Activated CD4-positive, alpha-beta T cell treated with anti-CD3 and anti-CD28 coated beads, Interleukin-2, amount 50 U/mL, for 48 hours (primary cell): ENCODE measurements around the gene USP13.
"Not testable (repeated sequence)": the region's sequence is repeated elsewhere in the genome, so short reads cannot be mapped to it uniquely, and the experiment has no call there.

ENCODE experiments used
- DNase-seq, 2 experiments: peaks; one replicate each; pipeline ENCODE4 v3.0.0-alpha.2; 2020

The USP13 gene

GRCh38 chr3:179660872-179661271, 8.0 kb downstream of the USP13 start:
- DNase-seq: no peak

- no peak for DNase-seq
Measured at GRCh38 chr3:179661777-179662176, 8.9 kb downstream of the USP13 start.

- DNase-seq: no peak
Measured at GRCh38 chr3:179663093-179663492, 10.3 kb downstream of the USP13 start.

- DNase-seq: no peak
Measured at GRCh38 chr3:179666030-179666429, 13.2 kb downstream of the USP13 start.

- DNase-seq: no peak
Measured at GRCh38 chr3:179666436-179667035, 13.7 kb downstream of the USP13 start.

- DNase-seq: no peak
Measured at GRCh38 chr3:179668429-179668828, 15.6 kb downstream of the USP13 start.

GRCh38 chr3:179670311-179670710, 17.5 kb downstream of the USP13 start:
- DNase-seq: no peak

GRCh38 chr3:179671309-179671708, 18.5 kb downstream of the USP13 start:
- DNase-seq: no peak

- no peak for DNase-seq
Measured at GRCh38 chr3:179671747-179672242, 19.0 kb downstream of the USP13 start.

- DNase-seq: no peak
Measured at GRCh38 chr3:179672918-179673317, 20.1 kb downstream of the USP13 start.

GRCh38 chr3:179673523-179673922, 20.7 kb downstream of the USP13 start:
- no peak for DNase-seq

- no peak for DNase-seq
Measured at GRCh38 chr3:179676081-179676480, 23.2 kb downstream of the USP13 start.

- no peak for DNase-seq
Measured at GRCh38 chr3:179677884-179678283, 25.0 kb downstream of the USP13 start.

- DNase-seq: no peak
Measured at GRCh38 chr3:179681492-179682263, 28.8 kb downstream of the USP13 start.

GRCh38 chr3:179682426-179683080, 29.7 kb downstream of the USP13 start:
- DNase-seq: no peak

- DNase-seq: not testable (repeated sequence)
Measured at GRCh38 chr3:179683286-179683685, 30.4 kb downstream of the USP13 start.

GRCh38 chr3:179687967-179688535, 35.2 kb downstream of the USP13 start:
- DNase-seq: no peak

- no peak for DNase-seq
Measured at GRCh38 chr3:179688850-179689249, 36.0 kb downstream of the USP13 start.

- no peak for DNase-seq
Measured at GRCh38 chr3:179694731-179695130, 41.9 kb downstream of the USP13 start.

GRCh38 chr3:179695672-179696313, 43.0 kb downstream of the USP13 start:
- DNase-seq: no peak

GRCh38 chr3:179697736-179698332, 45.0 kb downstream of the USP13 start:
- no peak for DNase-seq

- DNase-seq: no peak
Measured at GRCh38 chr3:179700716-179701115, 47.9 kb downstream of the USP13 start.
